A549 (cell line): ENCODE data around the gene PDGFD.

Experiments used
- CTCF ChIP-seq: fragments of >200 bp; sonication (Bioruptor Twin); formaldehyde crosslinking; IDR thresholded peaks from 3 replicates; pipeline ENCODE4 v1.5.1; 2016
- EP300 ChIP-seq, 2 experiments: fragments of >200 bp; sonication (Bioruptor Twin); formaldehyde crosslinking; IDR thresholded peaks; 2 replicates in 1 of 2; 3 replicates in 1 of 2; pipeline ENCODE4 v1.6.1; 2016 to 2017
- ESRRA ChIP-seq: fragments of 150-350 bp; IDR thresholded peaks from 2 replicates; pipeline ENCODE4 v1.6.1; 2014; ENCODE audit warnings: mild to moderate bottlenecking, low read length, borderline replicate concordance
- JUNB ChIP-seq: fragments of >200 bp; sonication (Bioruptor Twin); formaldehyde crosslinking; IDR thresholded peaks from 2 replicates; pipeline ENCODE4 v1.6.1; 2016
- KDM1A ChIP-seq: fragments of 200-600 bp; sonication (generic); IDR thresholded peaks from 2 replicates; pipeline ENCODE4 v1.6.1; 2016; ENCODE audit warnings: low read depth, mild to moderate bottlenecking
- MAFK ChIP-seq: fragments of 450-650 bp; IDR thresholded peaks from 2 replicates; pipeline ENCODE4 v1.6.1; 2014; ENCODE audit not compliant: partially characterized antibody
- MAX ChIP-seq: IDR thresholded peaks from 2 replicates; pipeline ENCODE4 v1.6.1; 2012
- PBX3 ChIP-seq: IDR thresholded peaks from 2 replicates; pipeline ENCODE4 v1.6.1; 2012
- POLR2A ChIP-seq: IDR thresholded peaks from 2 replicates; pipeline ENCODE4 v1.6.1; 2012; ENCODE audit warnings: mild to moderate bottlenecking, low read length
- RAD21 ChIP-seq, 2 experiments: fragments of >200 bp in 1 of 2; sonication (Bioruptor Twin) in 1 of 2; formaldehyde crosslinking in 1 of 2; IDR thresholded peaks in 1 of 2; conservative IDR thresholded peaks in 1 of 2; 2 replicates in 1 of 2; 3 replicates in 1 of 2; pipeline ENCODE4 v1.6.1; 2012 to 2018; ENCODE audit warnings: inconsistent platforms in 1 of 2
- SMC3 ChIP-seq: fragments of >200 bp; sonication (Bioruptor Twin); formaldehyde crosslinking; IDR thresholded peaks from 3 replicates; pipeline ENCODE4 v1.6.1; 2018; ENCODE audit warnings: inconsistent platforms
- TP53 ChIP-seq: fragments of 250-450 bp; sonication (Bioruptor Pico); IDR thresholded peaks from 2 replicates; pipeline ENCODE4 v1.5.0; 2021; ENCODE audit warnings: mild to moderate bottlenecking, moderate library complexity

GRCh38 chr11:103880968-103881367 is 283.0 kb downstream of the PDGFD start:
- TF ChIP-seq CTCF, result no peak
- no peak for TF ChIP-seq JUNB
- TF ChIP-seq TP53 (CRISPR knock-in tag), result no peak
- TF ChIP-seq ESRRA, result no peak
- TF ChIP-seq RAD21 (conservative IDR thresholded peaks at IDR 0.05 in 1 of 2, IDR thresholded peaks at IDR 0.05 in 1 of 2), result no peak
- TF ChIP-seq MAX, result no peak
- no peak for TF ChIP-seq PBX3
- TF ChIP-seq POLR2A, result no peak
- TF ChIP-seq SMC3, result no peak
- TF ChIP-seq MAFK, result no peak
- TF ChIP-seq EP300 (IDR thresholded peaks at IDR 0.05), result no peak
- no peak for TF ChIP-seq KDM1A
